ENCODE data around the gene HMGCS1. TPM values are rescaled to one million over a fixed set of nuclear protein-coding genes. Genes with fewer than 3 reads are reported as not detected.

The HMGCS1 gene
- polyA plus RNA-seq, 3 donors = 6.0 to 10.9 (median 7.8) TPM

GRCh38 chr5:43312699-43313034 lies 545 bp downstream of the HMGCS1 start:
- Mint-ChIP-seq H3K9me3 (peaks cover 0 to 5% (median 3%) of the 10 kb centered on the region in 7 donors), H3K36me3 (peaks cover 5 to 6% of the 10 kb centered on the region in 2 donors), H3K27ac (peak overlapping the region; percentile 93 to 98 (median 97)), H3K4me1 (peaks cover 18% of the 10 kb centered on the region), H3K27me3 (ENCODE audit: low read depth in 3 of 3) (peaks cover 1 to 5% (median 3%) of the 10 kb centered on the region in 3 donors), H3K4me3 (peak overlapping the region; percentile 95 to 98)
- H3K4me2 ChIP-seq (replicated peaks; ENCODE audit: extremely low read depth, low read length, poor library complexity, severe bottlenecking) = peak overlapping the region; percentile 87
- peaks cover 0 to 9% of the 10 kb centered on the region in 2 donors for H3K36me3 ChIP-seq (replicated peaks in 1 of 2; ENCODE audit: control insufficient read depth in 1 of 2, insufficient read depth in 2 of 2, low read length in 2 of 2)
- no peaks in the 10 kb centered on the region for H3K27me3 ChIP-seq (ENCODE audit: control insufficient read depth in 2 of 2, insufficient read depth in 2 of 2, low read length in 2 of 2)
- peaks cover 49% of the 10 kb centered on the region for H3K79me2 ChIP-seq (ENCODE audit: insufficient read depth, low read length)
- H3K4me1 ChIP-seq (ENCODE audit: control insufficient read depth in 1 of 2, insufficient read depth in 2 of 2, low read length in 2 of 2) = peaks cover 13 to 18% of the 10 kb centered on the region in 2 donors
- H4K20me1 ChIP-seq (ENCODE audit: insufficient read depth, low read length) = peaks cover 24% of the 10 kb centered on the region
- intact Hi-C loops (cut with micrococcal nuclease) = loop anchor here (2.0 to 10.0 kb wide), 4 partner anchors 172 to 1398 kb away; partner anchors contain the start of genes TMEM267 (in 1 of the 2) and ZNF131 (in 1 of the 2)
- H3K9ac ChIP-seq (ENCODE audit: insufficient read depth, low read length, poor library complexity, severe bottlenecking) = peak overlapping the region; percentile 85
- peak; percentile 44 to 57 (median 45) for DNase-seq
- H3K4me3 ChIP-seq (replicated peaks in 1 of 3; ENCODE audit: low read depth in 2 of 3, low read length in 3 of 3) = peak overlapping the region; percentile 50 to 83 (median 82)
- WGBS (ENCODE audit: insufficient coverage) = 0% methylated on average over 8 of the region's 9 CpGs
- peak overlapping the region; percentile 85 to 91 for H3K27ac ChIP-seq (ENCODE audit: low read depth in 1 of 2, low read length in 2 of 2)
- peak overlapping the region; percentile 88 for H2AFZ ChIP-seq (ENCODE audit: insufficient read depth, low read depth, low read length, poor library complexity, severe bottlenecking)
- no peaks in the 10 kb centered on the region for H3K9me3 ChIP-seq (replicated peaks in 1 of 2; ENCODE audit: control insufficient read depth in 1 of 2, insufficient read depth in 1 of 2, low read length in 2 of 2)
- no peak for TF ChIP-seq CTCF (IDR thresholded peaks at IDR 0.05)

- H3K9ac ChIP-seq (ENCODE audit: insufficient read depth, low read length, poor library complexity, severe bottlenecking) = peak overlapping the region; percentile 85
- Mint-ChIP-seq H3K4me1 (peaks cover 18% of the 10 kb centered on the region), H3K36me3 (peaks cover 5 to 7% of the 10 kb centered on the region in 2 donors), H3K27ac (peak overlapping the region; percentile 93 to 98 (median 97)), H3K9me3 (peaks cover 0 to 5% (median 3%) of the 10 kb centered on the region in 7 donors), H3K27me3 (ENCODE audit: low read depth in 3 of 3) (peaks cover 1 to 4% (median 3%) of the 10 kb centered on the region in 3 donors), H3K4me3 (peak overlapping the region; percentile 95 to 98)
- peaks cover 13 to 18% of the 10 kb centered on the region in 2 donors for H3K4me1 ChIP-seq (ENCODE audit: control insufficient read depth in 1 of 2, insufficient read depth in 2 of 2, low read length in 2 of 2)
- peak overlapping the region; percentile 87 for H3K4me2 ChIP-seq (replicated peaks; ENCODE audit: extremely low read depth, low read length, poor library complexity, severe bottlenecking)
- peaks cover 0 to 9% of the 10 kb centered on the region in 2 donors for H3K36me3 ChIP-seq (replicated peaks in 1 of 2; ENCODE audit: control insufficient read depth in 1 of 2, insufficient read depth in 2 of 2, low read length in 2 of 2)
- no peaks in the 10 kb centered on the region for H3K27me3 ChIP-seq (ENCODE audit: control insufficient read depth in 2 of 2, insufficient read depth in 2 of 2, low read length in 2 of 2)
- H4K20me1 ChIP-seq (ENCODE audit: insufficient read depth, low read length) = peaks cover 24% of the 10 kb centered on the region
- no CpG with 5 or more reads among the region's 6 CpGs for WGBS (ENCODE audit: insufficient coverage)
- no peaks in the 10 kb centered on the region for H3K9me3 ChIP-seq (replicated peaks in 1 of 2; ENCODE audit: control insufficient read depth in 1 of 2, insufficient read depth in 1 of 2, low read length in 2 of 2)
- H2AFZ ChIP-seq (ENCODE audit: insufficient read depth, low read depth, low read length, poor library complexity, severe bottlenecking) = peak overlapping the region; percentile 88
- DNase-seq = no peak
- H3K4me3 ChIP-seq (replicated peaks in 1 of 3; ENCODE audit: low read depth in 2 of 3, low read length in 3 of 3) = peak overlapping the region in 2 of 3 experiments; percentile 50 to 83
- no peak for TF ChIP-seq CTCF (IDR thresholded peaks at IDR 0.05)
- H3K79me2 ChIP-seq (ENCODE audit: insufficient read depth, low read length) = peaks cover 50% of the 10 kb centered on the region
- intact Hi-C loops (cut with micrococcal nuclease) = loop anchor here (2.0 to 10.0 kb wide), 4 partner anchors 173 to 1397 kb away; partner anchors contain the start of genes TMEM267 (in 1 of the 2) and ZNF131 (in 1 of the 2)
- peak overlapping the region in 1 of 2 donors; percentile 91 for H3K27ac ChIP-seq (ENCODE audit: low read depth in 1 of 2, low read length in 2 of 2)
Observed at GRCh38 chr5:43312076-43312661, 1.0 kb downstream of the HMGCS1 start.

Measured in CD14-positive monocyte (primary cell).